ENCODE measurements around the gene SETD1B.

Gene SETD1B

DNA sequence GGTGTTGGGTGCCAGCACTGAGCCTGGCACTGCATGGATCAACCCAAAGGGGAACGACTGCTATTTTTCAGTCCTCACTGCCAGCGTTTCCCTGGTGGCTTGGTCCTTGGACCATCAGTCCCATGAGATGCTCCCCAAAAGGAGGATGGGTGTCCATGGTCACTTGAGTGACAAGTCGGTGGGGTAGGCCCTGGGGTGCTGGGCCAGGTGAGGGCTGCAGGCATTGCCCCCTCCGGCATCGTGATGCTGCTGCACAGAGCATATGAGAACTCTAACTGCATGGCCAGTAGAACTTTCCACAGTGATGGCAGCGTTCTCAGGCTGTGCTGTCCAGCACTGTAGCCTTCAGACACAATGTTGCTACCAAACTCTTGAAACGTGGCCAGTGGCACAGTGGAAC lies 16.2 kb downstream of the SETD1B start:
- TF ChIP-seq, protein P1, sequence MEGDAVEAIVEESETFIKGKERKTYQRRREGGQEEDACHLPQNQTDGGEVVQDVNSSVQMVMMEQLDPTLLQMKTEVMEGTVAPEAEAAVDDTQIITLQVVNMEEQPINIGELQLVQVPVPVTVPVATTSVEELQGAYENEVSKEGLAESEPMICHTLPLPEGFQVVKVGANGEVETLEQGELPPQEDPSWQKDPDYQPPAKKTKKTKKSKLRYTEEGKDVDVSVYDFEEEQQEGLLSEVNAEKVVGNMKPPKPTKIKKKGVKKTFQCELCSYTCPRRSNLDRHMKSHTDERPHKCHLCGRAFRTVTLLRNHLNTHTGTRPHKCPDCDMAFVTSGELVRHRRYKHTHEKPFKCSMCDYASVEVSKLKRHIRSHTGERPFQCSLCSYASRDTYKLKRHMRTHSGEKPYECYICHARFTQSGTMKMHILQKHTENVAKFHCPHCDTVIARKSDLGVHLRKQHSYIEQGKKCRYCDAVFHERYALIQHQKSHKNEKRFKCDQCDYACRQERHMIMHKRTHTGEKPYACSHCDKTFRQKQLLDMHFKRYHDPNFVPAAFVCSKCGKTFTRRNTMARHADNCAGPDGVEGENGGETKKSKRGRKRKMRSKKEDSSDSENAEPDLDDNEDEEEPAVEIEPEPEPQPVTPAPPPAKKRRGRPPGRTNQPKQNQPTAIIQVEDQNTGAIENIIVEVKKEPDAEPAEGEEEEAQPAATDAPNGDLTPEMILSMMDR (IDR thresholded peaks at IDR 0.05; ENCODE audit: low read depth, low read length): no peak
- no peaks in the 10 kb centered on the region for H3K27me3 ChIP-seq
- DNase-seq: no peak
- peaks cover 75% of the 10 kb centered on the region for H3K36me3 ChIP-seq
- no peaks in the 10 kb centered on the region for H3K4me1 ChIP-seq
- H3K9me3 ChIP-seq: no peaks in the 10 kb centered on the region
- no peak overlapping the region for H3K4me3 ChIP-seq (ENCODE audit: low read depth, low read length)

DNA sequence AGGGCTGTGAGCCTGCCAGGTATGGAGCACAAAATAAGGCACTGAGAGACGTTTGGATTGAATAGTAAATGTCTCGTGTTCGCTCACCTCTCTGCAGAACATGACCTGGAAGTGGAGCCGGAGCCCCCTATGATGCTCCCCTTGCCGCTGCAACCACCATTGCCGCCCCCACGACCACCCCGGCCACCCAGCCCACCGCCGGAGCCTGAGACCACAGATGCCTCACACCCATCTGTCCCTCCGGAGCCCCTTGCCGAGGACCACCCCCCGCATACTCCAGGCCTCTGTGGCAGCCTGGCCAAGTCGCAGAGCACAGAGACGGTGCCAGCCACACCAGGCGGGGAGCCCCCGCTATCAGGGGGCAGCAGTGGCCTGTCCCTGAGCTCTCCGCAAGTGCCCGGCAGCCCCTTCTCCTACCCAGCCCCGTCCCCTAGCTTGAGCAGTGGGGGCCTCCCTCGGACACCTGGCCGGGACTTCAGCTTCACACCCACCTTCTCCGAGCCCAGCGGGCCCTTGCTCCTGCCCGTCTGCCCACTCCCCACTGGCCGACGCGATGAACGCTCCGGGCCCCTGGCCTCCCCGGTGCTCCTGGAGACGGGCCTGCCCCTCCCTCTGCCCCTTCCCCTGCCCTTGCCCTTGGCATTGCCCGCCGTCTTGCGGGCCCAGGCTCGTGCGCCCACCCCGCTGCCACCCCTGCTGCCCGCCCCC lies 18.7 kb downstream of the SETD1B start:
- Histone ChIP-seq H3K27me3 (no peaks in the 10 kb centered on the region), H3K36me3 (peaks cover 69% of the 10 kb centered on the region), H3K9me3 (no peaks in the 10 kb centered on the region), H3K4me3 (ENCODE audit: low read depth, low read length) (no peak overlapping the region), H3K4me1 (no peaks in the 10 kb centered on the region)
- no peak for DNase-seq
- TF ChIP-seq, protein P1 (IDR thresholded peaks at IDR 0.05; ENCODE audit: low read depth, low read length): no peak

DNA sequence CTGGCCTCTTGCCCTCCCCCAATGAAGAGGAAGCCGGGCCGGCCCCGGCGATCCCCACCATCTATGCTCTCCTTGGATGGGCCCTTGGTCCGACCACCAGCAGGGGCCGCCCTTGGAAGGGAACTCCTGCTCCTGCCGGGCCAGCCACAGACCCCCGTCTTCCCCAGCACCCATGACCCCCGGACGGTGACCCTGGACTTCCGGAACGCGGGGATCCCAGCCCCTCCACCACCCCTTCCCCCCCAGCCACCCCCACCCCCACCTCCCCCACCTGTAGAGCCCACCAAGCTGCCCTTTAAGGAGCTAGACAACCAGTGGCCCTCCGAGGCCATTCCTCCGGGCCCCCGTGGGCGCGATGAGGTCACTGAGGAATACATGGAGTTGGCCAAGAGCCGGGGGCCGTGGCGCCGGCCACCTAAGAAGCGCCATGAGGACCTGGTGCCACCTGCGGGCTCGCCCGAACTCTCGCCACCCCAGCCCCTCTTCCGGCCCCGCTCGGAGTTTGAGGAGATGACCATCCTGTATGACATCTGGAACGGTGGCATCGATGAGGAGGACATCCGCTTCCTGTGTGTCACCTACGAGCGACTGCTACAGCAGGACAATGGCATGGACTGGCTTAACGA lies 19.4 kb downstream of the SETD1B start:
- DNase-seq: peak; percentile 42
- no peaks in the 10 kb centered on the region for H3K4me1 ChIP-seq
- H3K4me3 ChIP-seq (ENCODE audit: low read depth, low read length): no peak overlapping the region
- H3K36me3 ChIP-seq: peaks cover 69% of the 10 kb centered on the region
- TF ChIP-seq, protein P1 (IDR thresholded peaks at IDR 0.05; ENCODE audit: low read depth, low read length): no peak
- no peaks in the 10 kb centered on the region for H3K27me3 ChIP-seq
- no peaks in the 10 kb centered on the region for H3K9me3 ChIP-seq

- Histone ChIP-seq H3K4me3 (ENCODE audit: low read depth, low read length) (no peak overlapping the region), H3K4me1 (no peaks in the 10 kb centered on the region), H3K27me3 (no peaks in the 10 kb centered on the region), H3K36me3 (peaks cover 73% of the 10 kb centered on the region), H3K9me3 (no peaks in the 10 kb centered on the region)
- DNase-seq: no peak
- TF ChIP-seq, protein P1 (IDR thresholded peaks at IDR 0.05; ENCODE audit: low read depth, low read length): no peak
Observed at GRCh38 chr12:121823727-121824115, 19.9 kb downstream of the SETD1B start.

- peak; percentile 12 for DNase-seq
- TF ChIP-seq, protein P1 (IDR thresholded peaks at IDR 0.05; ENCODE audit: low read depth, low read length): no peak
- no peak overlapping the region for H3K4me3 ChIP-seq (ENCODE audit: low read depth, low read length)
- H3K27me3 ChIP-seq: no peaks in the 10 kb centered on the region
- H3K36me3 ChIP-seq: peaks cover 67% of the 10 kb centered on the region
- no peaks in the 10 kb centered on the region for H3K9me3 ChIP-seq
- no peaks in the 10 kb centered on the region for H3K4me1 ChIP-seq
Observed at GRCh38 chr12:121825041-121825523, 21.3 kb downstream of the SETD1B start.

All from BE2C (cell line).